Measurements from ENCODE around the gene ERF.

The ERF gene

DNA sequence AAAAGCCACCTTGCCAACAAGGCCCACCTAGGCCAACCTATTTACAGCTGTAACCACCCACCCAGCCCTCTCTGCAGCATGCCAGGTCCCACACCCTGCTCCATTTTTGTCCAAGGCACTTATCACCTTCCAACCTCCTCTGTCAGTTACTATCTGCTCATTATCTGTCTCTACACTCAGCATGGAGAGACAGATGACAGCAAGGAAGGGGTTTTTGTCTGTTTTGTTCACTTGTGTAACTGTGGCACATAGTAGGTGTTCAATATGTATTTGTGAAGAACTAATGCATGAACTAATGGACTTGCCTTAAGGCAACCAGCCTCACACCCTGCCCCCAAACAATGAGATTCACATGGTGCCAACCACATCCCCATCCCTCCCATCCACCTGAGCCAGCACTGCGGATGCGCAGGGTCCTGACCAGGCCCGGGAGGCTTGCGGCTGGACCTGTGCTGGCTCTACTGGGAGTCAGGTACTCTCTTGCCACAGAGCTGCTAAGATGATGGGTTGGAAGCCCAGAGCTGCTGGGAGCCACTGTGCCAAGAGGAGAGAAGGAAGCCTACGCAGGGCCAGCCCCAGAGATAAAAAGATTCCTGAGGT, 54.7 kb downstream of the ERF start:
- TF ChIP-seq GATA2 (IDR thresholded peaks at IDR 0.05; ENCODE audit: low read depth, low read length) (no peak), GATA3 (IDR thresholded peaks at IDR 0.05; ENCODE audit: low read depth, low read length) (no peak)

- no peak for TF ChIP-seq GATA2 (IDR thresholded peaks at IDR 0.05; ENCODE audit: low read depth, low read length)
- no peak for TF ChIP-seq GATA3 (IDR thresholded peaks at IDR 0.05; ENCODE audit: low read depth, low read length)
Observed at GRCh38 chr19:42199440-42200115, 55.4 kb downstream of the ERF start.

GRCh38 chr19:42198676-42199439, 56.1 kb downstream of the ERF start:
- TF ChIP-seq GATA2 (IDR thresholded peaks at IDR 0.05; ENCODE audit: low read depth, low read length) (no peak), GATA3 (IDR thresholded peaks at IDR 0.05; ENCODE audit: low read depth, low read length) (no peak)
